HG02943 (cell line): ENCODE data around the gene LRRC32.
A peak's percentile ranks its signal among the peaks of the same experiment; 100 is the strongest.

Experiments
- ATAC-seq: cut with Tn5 transposase; IDR thresholded peaks from one replicate; pipeline ENCODE4 v1.9.1; 2021; ENCODE audit warnings: mild to moderate bottlenecking, low read depth, moderate library complexity; ENCODE audit not compliant: unreplicated experiment

The LRRC32 gene

DNA sequence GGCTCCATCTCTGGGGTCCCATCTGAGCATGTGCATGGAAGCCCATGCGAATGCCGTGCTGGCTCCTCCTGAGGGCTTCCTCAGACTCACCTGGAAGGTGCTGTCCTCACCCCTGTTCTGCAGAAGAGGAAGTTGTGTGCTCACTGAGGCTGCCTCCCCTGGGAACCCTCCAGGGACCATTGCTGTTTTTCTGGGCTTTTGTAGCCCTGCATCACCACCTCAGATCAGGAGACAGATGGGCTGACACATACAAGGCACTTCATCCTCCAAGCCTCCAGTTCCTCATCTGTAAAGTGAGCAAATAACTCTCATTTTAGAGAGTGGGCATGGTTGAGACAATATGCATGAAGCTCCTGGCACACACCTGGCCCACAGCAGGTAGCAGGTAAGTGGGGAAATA is 12.1 kb upstream of the LRRC32 start:
- ATAC-seq, result no peak

DNA sequence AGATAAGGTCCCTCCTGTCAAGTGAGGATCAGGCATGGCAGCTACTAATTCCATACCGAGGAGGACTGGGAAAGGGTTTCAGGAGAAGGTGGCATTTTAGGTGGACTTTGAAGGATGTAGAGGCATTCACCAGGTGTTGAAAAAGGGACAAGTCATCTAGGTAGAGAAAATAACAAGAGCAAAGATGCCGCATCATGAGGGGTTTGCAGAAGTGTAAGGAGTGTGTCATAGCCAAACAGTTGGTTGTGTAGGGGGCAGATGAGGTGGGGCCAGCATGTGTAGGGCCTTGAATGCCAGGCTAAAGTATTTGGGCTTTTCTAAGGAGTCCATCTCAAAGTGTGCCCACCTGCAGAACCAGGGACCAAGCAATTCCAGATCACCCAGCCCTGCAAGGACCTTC is 11.6 kb upstream of the LRRC32 start:
- ATAC-seq, result no peak

DNA sequence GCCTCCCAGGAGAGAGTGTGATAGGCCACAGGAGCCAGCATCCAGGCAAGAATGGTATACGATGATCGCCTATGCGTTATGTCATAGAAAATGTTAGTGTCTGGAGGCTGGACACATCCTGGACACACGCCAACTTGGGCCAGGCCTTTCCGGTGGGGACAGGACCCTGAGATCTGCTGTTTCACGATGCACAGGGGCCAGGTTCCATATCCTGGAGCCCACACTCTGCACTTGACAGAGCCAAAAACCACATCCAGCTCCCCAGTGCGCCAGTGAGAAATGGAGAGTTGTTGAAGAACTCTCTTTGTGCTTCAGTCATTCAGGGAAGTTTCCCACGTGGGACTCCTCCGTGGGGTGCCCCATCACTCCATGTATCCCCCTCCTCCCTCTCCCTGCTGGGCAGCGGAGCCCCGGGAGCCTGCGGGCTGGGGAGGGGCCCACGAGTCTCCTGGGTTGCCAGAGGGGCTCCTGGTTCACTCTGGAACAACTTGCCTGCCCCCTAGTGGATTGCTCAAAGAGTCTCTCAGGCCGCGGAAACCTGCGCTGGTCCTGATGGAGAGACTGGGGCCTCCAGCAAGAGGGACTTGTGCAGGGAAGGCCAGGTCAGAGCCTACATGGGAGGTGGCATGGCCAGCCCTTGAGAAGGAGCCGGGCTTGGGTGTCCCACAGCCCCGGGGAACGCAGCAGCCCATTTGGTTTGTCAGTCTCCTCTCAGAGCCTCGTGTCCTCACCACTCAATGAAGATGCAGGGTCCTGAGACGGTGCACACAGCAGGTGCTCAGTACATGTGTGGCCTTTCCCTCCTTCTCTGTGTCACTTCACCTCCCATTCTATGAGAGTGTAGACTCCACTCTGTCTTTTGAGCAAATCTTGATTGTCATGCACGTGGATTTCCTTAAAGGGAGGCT is 10.2 kb upstream of the LRRC32 start:
- ATAC-seq, result no peak

DNA sequence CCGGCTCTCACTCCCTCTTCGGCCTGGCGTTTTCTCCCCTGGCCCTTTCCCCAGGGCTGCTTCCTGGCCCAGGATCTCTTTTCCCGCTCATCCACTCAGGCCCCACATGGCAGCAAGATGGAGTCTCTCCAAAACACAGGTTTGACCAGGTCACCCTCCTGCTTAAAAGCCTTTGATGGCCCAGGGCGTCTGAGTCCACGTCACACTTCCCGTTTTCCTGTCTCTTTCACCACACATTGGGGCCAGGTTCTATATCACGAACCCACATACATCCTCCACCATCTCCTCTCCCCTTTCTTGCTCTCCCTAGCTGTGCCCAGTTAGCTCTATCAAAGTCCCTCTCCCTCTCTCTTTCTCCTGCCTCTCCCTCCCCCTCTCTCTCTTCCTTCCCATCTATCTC is 7.8 kb upstream of the LRRC32 start:
- no peak for ATAC-seq

DNA sequence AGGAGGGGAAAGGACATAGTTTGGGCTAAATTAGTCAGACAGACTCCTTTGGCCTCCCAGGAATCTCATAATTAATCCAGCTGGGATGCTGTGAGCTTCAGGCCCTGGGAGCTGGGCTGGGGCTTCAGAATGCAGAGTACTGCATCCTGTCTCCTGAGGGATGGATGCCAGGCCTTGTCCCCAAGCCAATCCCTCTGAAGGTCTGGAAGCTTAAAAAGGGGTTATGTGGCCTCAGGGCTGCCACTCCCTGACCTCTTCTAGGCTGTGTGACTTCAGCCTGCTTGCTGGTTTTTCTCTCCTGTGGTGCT is 6.9 kb upstream of the LRRC32 start:
- ATAC-seq, result no peak

GRCh38 chr11:76676636-76677457 is 6.3 kb upstream of the LRRC32 start:
- ATAC-seq, result no peak

DNA sequence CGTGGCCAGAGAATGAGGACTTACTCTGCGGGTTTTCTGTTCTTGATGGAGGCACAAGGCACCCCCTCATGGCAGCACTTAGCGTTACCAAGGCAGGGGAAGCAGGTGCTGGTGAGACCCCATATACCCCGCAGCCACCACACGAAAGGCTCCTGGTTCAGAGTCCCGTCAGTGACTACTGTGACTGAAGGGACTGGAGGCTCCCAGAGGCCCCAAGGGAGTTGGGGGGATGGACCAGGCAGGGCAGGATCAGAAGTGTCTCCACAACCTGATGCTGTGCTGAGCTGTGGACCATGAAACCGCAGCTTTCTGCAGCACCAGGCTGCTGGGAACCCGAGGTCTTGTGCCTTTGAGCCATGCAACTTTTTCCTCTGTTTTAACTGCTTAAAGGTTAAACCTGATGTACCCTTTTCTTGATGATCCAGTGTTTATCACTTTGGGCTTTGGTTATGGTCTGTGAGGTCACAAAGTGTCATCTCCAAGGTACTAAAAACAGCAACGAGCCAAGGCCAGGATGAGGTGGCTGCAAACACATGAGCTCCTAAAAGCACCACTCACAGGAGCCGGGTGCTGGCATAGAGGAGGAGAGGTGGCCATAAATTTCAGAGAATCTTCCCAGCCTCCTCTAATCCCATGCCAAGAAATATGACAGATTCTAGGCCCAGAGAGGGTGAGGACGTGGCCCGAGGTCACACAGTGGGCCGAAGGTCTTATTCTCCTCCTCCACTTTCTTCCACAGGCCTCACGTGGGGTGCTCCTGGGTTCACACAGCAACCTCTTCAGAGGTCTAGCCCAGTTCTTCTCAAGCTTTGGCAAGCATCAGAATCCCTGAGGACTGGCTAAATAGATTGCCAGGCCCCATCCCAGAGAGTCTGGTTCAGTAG is 4.2 kb upstream of the LRRC32 start:
- no peak for ATAC-seq

- no peak for ATAC-seq
Observed at GRCh38 chr11:76673176-76674142, 2.9 kb upstream of the LRRC32 start.

GRCh38 chr11:76672431-76673175 is 2.1 kb upstream of the LRRC32 start:
- peak; percentile 53 for ATAC-seq

GRCh38 chr11:76671626-76672309 is 1.2 kb upstream of the LRRC32 start:
- no peak for ATAC-seq

- no peak for ATAC-seq
Observed at GRCh38 chr11:76671237-76671592, 668 bp upstream of the LRRC32 start.

DNA sequence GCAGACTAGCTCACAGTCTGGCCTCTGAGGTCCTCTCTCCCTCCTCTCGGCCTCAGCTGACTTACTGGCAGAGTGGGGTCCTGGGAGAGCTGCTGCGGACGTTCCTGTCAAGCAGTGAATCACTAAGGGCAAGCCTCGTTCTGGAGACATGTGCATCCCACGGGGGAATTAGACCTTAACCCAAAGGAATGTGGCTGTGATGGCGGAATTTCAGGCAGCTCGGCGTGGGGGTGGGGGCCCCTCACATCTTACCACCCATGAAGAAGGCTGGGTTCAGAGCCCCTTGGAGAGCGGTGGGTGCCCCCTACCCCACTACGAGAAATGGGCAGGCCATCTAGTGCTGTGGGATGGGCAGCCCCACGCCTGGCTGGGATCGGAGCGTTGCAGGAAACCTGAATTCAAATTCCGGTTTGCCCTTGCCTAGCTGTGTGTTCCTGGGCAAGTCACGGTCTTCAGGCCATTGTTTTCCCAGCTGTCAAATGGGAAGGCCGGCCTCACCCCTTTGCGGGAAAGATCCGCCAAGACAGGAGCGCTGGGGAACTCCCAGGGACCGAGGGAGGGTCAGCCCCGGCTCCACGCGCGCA is 554 bp downstream of the LRRC32 start:
- no peak for ATAC-seq

DNA sequence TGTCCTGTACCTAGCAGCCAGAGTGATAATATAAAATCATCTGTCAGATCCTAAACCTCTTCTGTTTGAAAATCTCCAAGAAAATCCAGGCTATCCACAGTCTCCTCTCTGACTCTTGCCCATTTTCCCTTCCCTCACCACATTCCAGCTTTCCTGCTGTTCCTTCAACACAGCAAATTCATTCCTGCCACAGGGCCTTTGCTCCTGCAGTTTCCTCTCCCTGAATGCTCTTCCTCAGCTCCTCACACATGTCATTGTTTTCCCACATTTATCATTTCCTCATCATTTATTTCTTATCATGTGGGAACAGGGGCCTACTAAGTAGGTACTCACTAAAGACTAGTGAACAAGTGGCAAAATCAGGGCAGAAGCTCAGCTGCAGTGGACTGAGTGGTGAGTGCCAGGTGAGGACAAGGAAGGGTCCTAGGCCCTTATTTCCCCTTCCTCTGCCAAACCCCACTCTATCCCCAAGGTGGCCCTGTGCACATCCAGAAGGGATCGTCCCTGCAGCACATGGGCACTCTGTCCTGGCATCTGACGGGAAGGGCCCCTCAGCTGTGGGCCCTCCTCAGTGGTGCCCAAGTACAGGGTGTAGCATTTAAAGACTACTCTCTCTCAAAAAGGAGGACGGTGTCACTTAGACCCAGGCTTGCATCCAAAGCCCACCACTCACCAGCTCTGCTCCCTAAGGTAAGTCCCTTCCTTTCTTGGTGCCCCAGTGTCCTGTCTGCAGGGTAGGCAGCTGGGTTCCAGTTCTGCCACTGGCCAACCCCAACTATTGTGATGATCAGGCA is 2.0 kb downstream of the LRRC32 start:
- no peak for ATAC-seq

- no peak for ATAC-seq
Observed at GRCh38 chr11:76667856-76668255, 2.7 kb downstream of the LRRC32 start.

GRCh38 chr11:76667271-76667818 is 3.2 kb downstream of the LRRC32 start:
- ATAC-seq, result no peak

GRCh38 chr11:76666830-76667229 is 3.7 kb downstream of the LRRC32 start:
- ATAC-seq, result no peak

DNA sequence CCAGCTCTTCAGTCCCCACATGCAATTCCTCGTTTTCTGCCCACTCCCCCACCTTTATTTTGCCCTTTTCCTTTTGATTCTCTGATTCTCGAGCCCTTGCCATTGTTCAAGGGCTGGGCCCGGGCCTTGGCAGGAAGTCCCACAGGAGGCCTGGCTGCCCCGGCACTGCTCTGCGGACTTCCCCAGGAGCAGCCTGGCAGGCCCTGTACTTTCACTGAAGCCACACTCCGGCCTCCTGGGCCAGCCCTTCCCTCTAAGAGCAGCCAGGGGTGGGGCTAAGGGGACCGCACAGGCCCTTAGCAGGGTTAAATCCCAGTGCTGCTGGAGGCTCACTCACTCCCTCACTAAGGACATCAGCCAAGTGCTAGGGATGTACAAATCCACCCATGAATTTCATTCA is 4.1 kb downstream of the LRRC32 start:
- ATAC-seq, result no peak
